Measurements from ENCODE around the gene BCDIN3D. TPM values are rescaled to one million over a fixed set of nuclear protein-coding genes. Genes with fewer than 3 reads are reported as not detected.

BCDIN3D gene
- total and polyA plus RNA-seq, 3 donors from 2014 or later, result 4.9 to 5.8 (median 5.1) TPM

DNA sequence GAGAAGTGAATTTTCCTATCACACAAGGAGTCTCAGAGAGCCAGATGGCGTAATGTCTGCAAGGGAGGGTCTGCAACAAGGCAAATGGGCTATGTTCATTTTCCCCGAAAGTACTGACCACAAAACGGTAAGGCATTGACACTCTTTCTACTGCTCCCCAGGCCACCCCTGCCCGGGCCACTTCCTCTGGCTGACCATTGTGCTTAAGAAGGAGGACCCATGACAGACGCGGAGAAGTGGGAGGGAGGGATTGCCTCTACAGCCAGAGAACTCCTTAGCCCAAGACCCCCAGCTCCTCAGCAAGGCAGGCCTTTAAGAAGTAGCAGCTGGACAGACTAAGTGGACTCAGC is 15.9 kb downstream of the BCDIN3D start:
- peaks cover 46% of the 10 kb centered on the region for H3K4me1 ChIP-seq

DNA sequence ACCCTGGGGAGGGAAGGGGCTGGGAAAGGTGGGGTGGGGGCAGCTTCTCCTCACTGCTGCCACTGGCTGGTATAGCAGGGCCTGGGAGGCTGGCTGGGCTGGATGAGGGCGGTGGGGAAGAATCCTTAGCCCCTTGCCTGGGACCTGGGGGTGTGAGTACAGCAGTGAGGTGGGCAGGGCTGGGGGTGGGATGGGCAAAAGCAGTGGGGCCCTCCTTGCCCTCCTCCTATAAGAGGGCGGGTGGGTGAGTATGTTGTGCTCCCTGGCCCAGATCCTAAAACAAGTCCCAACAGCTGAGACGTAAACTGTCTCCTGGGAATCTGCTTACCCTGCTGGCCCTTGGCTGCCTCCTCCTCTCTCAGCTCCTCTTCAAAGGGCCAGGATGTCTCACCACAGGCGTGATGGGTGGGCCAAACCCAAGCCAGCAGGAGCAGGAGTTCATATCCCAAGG is 16.9 kb downstream of the BCDIN3D start:
- no peak for TF ChIP-seq POLR2A (IDR thresholded peaks at IDR 0.05)
- TF ChIP-seq, protein P1, sequence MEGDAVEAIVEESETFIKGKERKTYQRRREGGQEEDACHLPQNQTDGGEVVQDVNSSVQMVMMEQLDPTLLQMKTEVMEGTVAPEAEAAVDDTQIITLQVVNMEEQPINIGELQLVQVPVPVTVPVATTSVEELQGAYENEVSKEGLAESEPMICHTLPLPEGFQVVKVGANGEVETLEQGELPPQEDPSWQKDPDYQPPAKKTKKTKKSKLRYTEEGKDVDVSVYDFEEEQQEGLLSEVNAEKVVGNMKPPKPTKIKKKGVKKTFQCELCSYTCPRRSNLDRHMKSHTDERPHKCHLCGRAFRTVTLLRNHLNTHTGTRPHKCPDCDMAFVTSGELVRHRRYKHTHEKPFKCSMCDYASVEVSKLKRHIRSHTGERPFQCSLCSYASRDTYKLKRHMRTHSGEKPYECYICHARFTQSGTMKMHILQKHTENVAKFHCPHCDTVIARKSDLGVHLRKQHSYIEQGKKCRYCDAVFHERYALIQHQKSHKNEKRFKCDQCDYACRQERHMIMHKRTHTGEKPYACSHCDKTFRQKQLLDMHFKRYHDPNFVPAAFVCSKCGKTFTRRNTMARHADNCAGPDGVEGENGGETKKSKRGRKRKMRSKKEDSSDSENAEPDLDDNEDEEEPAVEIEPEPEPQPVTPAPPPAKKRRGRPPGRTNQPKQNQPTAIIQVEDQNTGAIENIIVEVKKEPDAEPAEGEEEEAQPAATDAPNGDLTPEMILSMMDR (IDR thresholded peaks at IDR 0.05), result no peak
- WGBS, 2 donors, result 32 to 38% methylated on average over 4 of the region's 4 CpGs
- no peaks in the 10 kb centered on the region for H3K27me3 ChIP-seq
- H3K27ac ChIP-seq, result peak overlapping the region in 1 of 2 donors; percentile 20
- no peaks in the 10 kb centered on the region for H3K36me3 ChIP-seq (ENCODE audit: low read depth, missing control alignments)
- H3K9me3 ChIP-seq, result no peaks in the 10 kb centered on the region
- DNase-seq, result peak; percentile 61
- intact Hi-C loops (cut with DNase I; ENCODE audit: low total_unique reads), result no loop called here
- peak overlapping the region in 1 of 2 donors; percentile 90 for H3K4me3 ChIP-seq
- H3K4me1 ChIP-seq, result peaks cover 55% of the 10 kb centered on the region

More for the DNA sequence above, 15.9 kb downstream of the BCDIN3D start:
- intact Hi-C loops (cut with DNase I; ENCODE audit: low total_unique reads), result no loop called here
- TF ChIP-seq, protein P1 (IDR thresholded peaks at IDR 0.05), result no peak
- no peak for TF ChIP-seq POLR2A (IDR thresholded peaks at IDR 0.05)
- no peak for DNase-seq
- Histone ChIP-seq H3K36me3 (ENCODE audit: low read depth, missing control alignments) (no peaks in the 10 kb centered on the region), H3K9me3 (no peaks in the 10 kb centered on the region), H3K27me3 (no peaks in the 10 kb centered on the region), H3K4me3 (peak overlapping the region; percentile 76 to 90), H3K27ac (peak overlapping the region; percentile 83 to 90)
- WGBS, 2 donors, result 13 to 22% methylated on average over 6 of the region's 6 CpGs

DNA sequence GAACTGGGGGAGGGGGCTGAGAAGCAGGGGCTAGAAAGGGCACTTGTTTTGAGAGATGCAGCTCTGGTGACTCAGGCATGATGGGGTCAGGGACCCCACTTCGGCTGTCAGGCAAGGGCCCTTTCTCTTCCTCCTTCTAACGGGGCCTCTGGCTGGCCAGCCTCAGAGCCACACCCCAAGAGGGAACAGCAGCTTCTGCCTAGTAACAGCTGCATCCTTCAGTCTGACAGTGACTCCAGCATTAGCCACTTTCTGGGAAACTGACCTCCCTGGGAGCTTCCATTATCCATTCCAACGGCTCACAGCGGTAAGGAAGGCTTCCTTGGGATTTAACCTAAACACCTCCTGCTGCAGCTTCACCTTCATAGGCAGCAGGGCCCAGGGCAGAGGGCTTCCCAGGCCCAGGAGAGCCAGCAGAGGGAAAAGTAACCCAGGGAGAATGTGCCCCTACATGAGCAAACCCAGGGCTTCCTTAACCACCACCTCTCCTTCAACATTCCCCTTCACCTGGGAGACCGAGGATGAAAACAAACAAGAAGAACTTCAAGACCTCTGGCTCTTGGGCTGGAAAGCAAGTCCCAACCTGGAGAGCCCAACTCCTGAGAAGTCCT is 17.4 kb downstream of the BCDIN3D start:
- 16 to 38% methylated on average over 4 to 5 of the region's 5 CpGs for WGBS, 2 donors
- H3K4me1 ChIP-seq, result peaks cover 60% of the 10 kb centered on the region
- H3K27ac ChIP-seq, result peak overlapping the region in 1 of 2 donors; percentile 41
- no peak for DNase-seq
- H3K9me3 ChIP-seq, result no peaks in the 10 kb centered on the region
- H3K4me3 ChIP-seq, result peak overlapping the region in 1 of 2 donors; percentile 90
- H3K36me3 ChIP-seq (ENCODE audit: low read depth, missing control alignments), result no peaks in the 10 kb centered on the region
- no peak for TF ChIP-seq POLR2A (IDR thresholded peaks at IDR 0.05)
- TF ChIP-seq, protein P1 (IDR thresholded peaks at IDR 0.05), result no peak
- intact Hi-C loops (cut with DNase I; ENCODE audit: low total_unique reads), result no loop called here
- H3K27me3 ChIP-seq, result no peaks in the 10 kb centered on the region

DNA sequence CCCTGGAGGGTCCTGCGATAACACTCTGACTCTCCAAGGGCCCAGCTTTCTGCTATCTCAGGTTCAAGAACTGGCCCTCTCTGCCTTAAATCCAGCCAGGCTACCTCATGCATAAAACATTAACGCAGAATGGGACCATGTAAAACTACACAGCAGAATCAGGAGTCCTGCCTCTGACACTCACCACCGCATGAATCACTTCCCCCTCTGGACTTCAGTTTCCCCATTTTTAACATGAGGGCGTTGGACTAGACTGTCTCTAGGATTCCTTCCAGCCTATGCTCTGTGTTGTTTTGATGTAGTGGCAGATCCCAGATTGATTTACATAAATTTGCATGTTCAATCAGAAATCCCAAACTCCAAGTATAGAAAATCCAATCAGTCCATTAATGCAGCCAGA is 18.0 kb downstream of the BCDIN3D start:
- no peak overlapping the region for H3K4me3 ChIP-seq
- H3K27ac ChIP-seq, result peak overlapping the region in 1 of 2 donors; percentile 41
- H3K4me1 ChIP-seq, result peaks cover 60% of the 10 kb centered on the region
- H3K27me3 ChIP-seq, result no peaks in the 10 kb centered on the region
- intact Hi-C loops (cut with DNase I; ENCODE audit: low total_unique reads), result no loop called here
- no peak for TF ChIP-seq POLR2A (IDR thresholded peaks at IDR 0.05)
- TF ChIP-seq, protein P1 (IDR thresholded peaks at IDR 0.05), result no peak
- DNase-seq, result no peak
- H3K9me3 ChIP-seq, result no peaks in the 10 kb centered on the region
- WGBS, 2 donors, result 50 to 65% methylated on average over 4 of the region's 4 CpGs
- H3K36me3 ChIP-seq (ENCODE audit: low read depth, missing control alignments), result no peaks in the 10 kb centered on the region

DNA sequence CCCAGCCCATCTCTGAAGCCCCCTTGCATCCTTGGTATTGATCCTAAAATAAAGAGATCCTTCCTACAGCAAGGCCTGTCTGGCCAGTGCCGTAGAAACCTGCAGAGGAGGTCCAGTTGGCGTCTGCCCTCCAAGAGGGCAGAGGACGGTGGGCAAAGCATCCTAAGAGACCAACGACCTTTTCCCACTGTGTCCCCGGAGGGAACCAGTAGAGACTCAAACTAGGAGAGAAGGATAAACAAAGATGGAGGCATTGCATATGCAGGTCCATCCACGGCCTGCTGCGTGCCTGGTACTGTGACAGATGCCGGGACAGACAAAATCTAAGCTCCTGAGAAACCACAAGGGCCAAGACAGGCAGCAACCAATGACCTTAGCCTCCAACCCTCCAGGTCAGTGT is 18.5 kb downstream of the BCDIN3D start:
- DNase-seq, result no peak
- 80 to 84% methylated on average over 7 to 8 of the region's 8 CpGs for WGBS, 2 donors
- Histone ChIP-seq H3K27ac (no peak overlapping the region), H3K9me3 (no peaks in the 10 kb centered on the region), H3K4me3 (no peak overlapping the region), H3K36me3 (ENCODE audit: low read depth, missing control alignments) (no peaks in the 10 kb centered on the region), H3K27me3 (no peaks in the 10 kb centered on the region), H3K4me1 (peaks cover 60% of the 10 kb centered on the region)
- TF ChIP-seq POLR2A (IDR thresholded peaks at IDR 0.05), result no peak
- TF ChIP-seq, protein P1 (IDR thresholded peaks at IDR 0.05), result no peak
- intact Hi-C loops (cut with DNase I; ENCODE audit: low total_unique reads), result no loop called here
